RKO (cell line): ENCODE results near the gene AK9.

Experiments used
- DNase-seq: peaks from one replicate; pipeline ENCODE4 v3.0.0-alpha.2; 2016; ENCODE audit warnings: low spot score

AK9 gene

GRCh38 chr6:109456710-109457561 is 234.1 kb downstream of the AK9 start:
- no peak for DNase-seq

- DNase-seq, result no peak
Measured at GRCh38 chr6:109456111-109456583, 234.9 kb downstream of the AK9 start.

- peak; percentile 83 for DNase-seq
Measured at GRCh38 chr6:109455437-109456110, 235.4 kb downstream of the AK9 start, which contains the start of gene MICAL1. Gene MICAL1 (minus strand): TSS chr6:109455772. CDS start chr6:109454196, 1,576 bp downstream.

GRCh38 chr6:109454496-109455436 is 236.2 kb downstream of the AK9 start:
- peak; percentile 28 for DNase-seq

GRCh38 chr6:109453594-109454495 is 237.2 kb downstream of the AK9 start:
- DNase-seq, result no peak

GRCh38 chr6:109453156-109453555 is 237.8 kb downstream of the AK9 start:
- DNase-seq, result no peak

- no peak for DNase-seq
Measured at GRCh38 chr6:109452181-109452580, 238.8 kb downstream of the AK9 start.

- DNase-seq, result no peak
Measured at GRCh38 chr6:109451376-109451775, 239.6 kb downstream of the AK9 start.

GRCh38 chr6:109450801-109451200 is 240.2 kb downstream of the AK9 start:
- DNase-seq, result no peak

- no peak for DNase-seq
Measured at GRCh38 chr6:109449795-109450673, 241.0 kb downstream of the AK9 start.

- no peak for DNase-seq
Measured at GRCh38 chr6:109449064-109449794, 241.8 kb downstream of the AK9 start.

- DNase-seq, result no peak
Measured at GRCh38 chr6:109448615-109449014, 242.4 kb downstream of the AK9 start.

GRCh38 chr6:109447878-109448555 is 243.0 kb downstream of the AK9 start:
- no peak for DNase-seq

GRCh38 chr6:109447087-109447486 is 243.9 kb downstream of the AK9 start:
- no peak for DNase-seq

GRCh38 chr6:109446541-109446940 is 244.5 kb downstream of the AK9 start:
- DNase-seq, result no peak

GRCh38 chr6:109446072-109446471 is 244.9 kb downstream of the AK9 start:
- DNase-seq, result no peak

- DNase-seq, result no peak
Measured at GRCh38 chr6:109445382-109445781, 245.6 kb downstream of the AK9 start.

GRCh38 chr6:109443425-109443950 is 247.5 kb downstream of the AK9 start:
- DNase-seq, result no peak
